Peyer's patch (tissue), 4 donors: Measurements from ENCODE around the gene GABPB1. TPM values are rescaled to one million over a fixed set of nuclear protein-coding genes. Genes with fewer than 3 reads are reported as not detected.

Experiments used
- DNase-seq, 3 donors: peaks; one replicate each; pipeline ENCODE4 v3.0.0-alpha.2; 2017 to 2019
- H3K27ac ChIP-seq, 4 donors: fragments of 200-600 bp; sonication (generic); one replicate each; pipeline ENCODE4 v1.5.1; 2016 to 2019
- H3K27me3 ChIP-seq, 2 donors: fragments of 200-600 bp; sonication (generic); one replicate each; pipeline ENCODE4 v1.5.1; 2019
- H3K36me3 ChIP-seq, 3 donors: fragments of 200-600 bp; sonication (generic); one replicate each; pipeline ENCODE4 v1.5.1; 2016 to 2019
- H3K4me1 ChIP-seq, 4 donors: fragments of 200-600 bp; sonication (generic); one replicate each; pipeline ENCODE4 v1.5.1; 2016 to 2019
- H3K4me3 ChIP-seq, 4 donors: fragments of 200-600 bp; sonication (generic); 1 replicate in 3 of 4; 2 replicates in 1 of 4; pipeline ENCODE4 v1.5.1; 2016 to 2019; ENCODE audit warnings: mild to moderate bottlenecking in 1 of 4
- H3K9me3 ChIP-seq, 4 donors: fragments of 200-600 bp; sonication (generic); one replicate each; pipeline ENCODE4 v1.5.1; 2016 to 2019; ENCODE audit warnings: mild to moderate bottlenecking in 1 of 4
- CTCF ChIP-seq, 6 experiments: fragments of 450-650 bp in 4 of 6; fragments of 200-600 bp in 2 of 6; sonication (generic) in 1 of 6; IDR thresholded peaks; one replicate each; pipeline ENCODE4 v1.5.1; 2017 to 2019; ENCODE audit warnings: antibody characterized with exemption in 6 of 6, mild to moderate bottlenecking in 3 of 6, moderate library complexity in 1 of 6
- POLR2A ChIP-seq, 2 donors: fragments of 450-650 bp; IDR thresholded peaks; one replicate each; pipeline ENCODE4 v1.5.1; 2017; ENCODE audit warnings: antibody characterized with exemption in 2 of 2, mild to moderate bottlenecking in 2 of 2, moderate library complexity in 2 of 2
- total RNA-seq, 4 donors: library from RNA; depleted of rRNA; stranded (reverse); fragments of >200 nt; gene quantifications; one replicate each; pipeline ENCODE4 v1.1.0, GENCODE V29; 2016

Gene GABPB1
- total RNA-seq, 4 donors from 2014 or later = 13.8 to 16.3 (median 15.7) TPM

DNA sequence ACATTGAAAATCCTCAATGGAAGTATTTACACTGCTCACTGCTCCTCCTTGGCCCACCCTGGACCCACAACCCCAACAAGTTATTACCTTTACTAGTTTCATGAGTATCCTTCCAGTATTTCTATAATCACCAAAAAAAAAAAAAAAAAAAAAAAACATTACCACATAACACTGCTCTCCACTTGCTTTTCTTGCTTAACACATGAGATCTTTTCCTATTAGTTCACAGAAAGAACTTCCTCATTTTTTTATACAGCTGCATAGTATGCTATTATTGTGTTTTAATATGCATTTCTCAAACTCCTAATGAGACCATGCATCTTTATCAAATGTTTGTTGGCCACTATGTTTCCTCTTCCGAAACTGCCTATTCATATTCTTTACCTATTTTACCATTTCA lies 14.6 kb downstream of the GABPB1 start:
- Histone ChIP-seq H3K4me1 (no peaks in the 10 kb centered on the region), H3K4me3 (no peak overlapping the region), H3K9me3 (no peaks in the 10 kb centered on the region), H3K27ac (no peak overlapping the region), H3K27me3 (no peaks in the 10 kb centered on the region), H3K36me3 (no peaks in the 10 kb centered on the region)
- no peak for DNase-seq
- TF ChIP-seq CTCF (IDR thresholded peaks at IDR 0.05) (no peak), POLR2A (IDR thresholded peaks at IDR 0.05) (no peak)

GRCh38 chr15:50339717-50340116 lies 15.3 kb downstream of the GABPB1 start:
- H3K36me3 ChIP-seq = no peaks in the 10 kb centered on the region
- H3K27ac ChIP-seq = no peak overlapping the region
- H3K4me3 ChIP-seq = no peak overlapping the region
- DNase-seq = no peak
- no peaks in the 10 kb centered on the region for H3K27me3 ChIP-seq
- TF ChIP-seq POLR2A (IDR thresholded peaks at IDR 0.05) (no peak), CTCF (IDR thresholded peaks at IDR 0.05) (no peak)
- H3K9me3 ChIP-seq = no peaks in the 10 kb centered on the region
- H3K4me1 ChIP-seq = no peaks in the 10 kb centered on the region

DNA sequence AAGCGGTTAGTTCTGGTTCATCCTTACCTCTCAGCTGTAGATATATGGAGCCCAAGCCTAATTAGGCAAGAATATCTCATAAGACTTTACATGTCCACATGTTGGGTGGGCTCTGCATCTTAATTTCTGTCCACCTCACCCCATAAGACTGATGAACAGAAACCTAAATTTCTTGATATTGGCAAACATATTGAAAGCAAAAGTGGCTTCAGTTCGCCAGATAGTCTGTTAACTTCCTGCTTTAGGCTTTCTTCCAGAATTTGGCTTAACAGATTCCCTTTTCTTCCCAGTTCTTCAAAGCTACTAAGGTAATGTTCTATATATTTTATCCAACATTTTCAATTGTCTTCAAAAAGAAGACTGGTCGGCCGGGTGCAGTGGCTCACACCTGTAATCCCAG lies 19.7 kb downstream of the GABPB1 start:
- no peaks in the 10 kb centered on the region for H3K9me3 ChIP-seq
- TF ChIP-seq POLR2A (IDR thresholded peaks at IDR 0.05) (no peak), CTCF (IDR thresholded peaks at IDR 0.05) (no peak)
- H3K36me3 ChIP-seq = no peaks in the 10 kb centered on the region
- H3K4me3 ChIP-seq = no peak overlapping the region
- H3K27me3 ChIP-seq = no peaks in the 10 kb centered on the region
- no peaks in the 10 kb centered on the region for H3K4me1 ChIP-seq
- no peak overlapping the region for H3K27ac ChIP-seq
- DNase-seq = no peak

DNA sequence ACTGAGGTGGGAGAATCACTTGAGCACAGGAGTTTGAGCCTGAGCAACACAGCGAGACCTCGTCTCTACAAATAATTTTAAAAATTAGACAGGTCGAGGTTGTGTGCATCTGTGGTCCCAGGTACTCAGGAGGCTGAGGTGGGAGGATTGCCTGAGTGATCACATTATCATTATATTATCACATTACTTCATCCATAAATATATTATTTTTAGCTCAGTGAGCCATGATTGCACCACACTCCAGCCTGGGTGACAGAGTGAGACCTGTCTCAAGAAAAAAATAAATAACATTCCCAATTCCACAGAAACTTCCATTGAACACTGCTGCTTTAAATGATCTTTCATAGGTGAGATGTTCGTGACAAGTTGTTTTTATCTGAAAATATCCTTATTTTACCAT lies 21.8 kb downstream of the GABPB1 start:
- H3K9me3 ChIP-seq = no peaks in the 10 kb centered on the region
- no peaks in the 10 kb centered on the region for H3K36me3 ChIP-seq
- no peaks in the 10 kb centered on the region for H3K4me1 ChIP-seq
- no peak for DNase-seq
- no peak overlapping the region for H3K4me3 ChIP-seq
- no peaks in the 10 kb centered on the region for H3K27me3 ChIP-seq
- no peak overlapping the region for H3K27ac ChIP-seq
- TF ChIP-seq CTCF (IDR thresholded peaks at IDR 0.05) (no peak), POLR2A (IDR thresholded peaks at IDR 0.05) (no peak)

DNA sequence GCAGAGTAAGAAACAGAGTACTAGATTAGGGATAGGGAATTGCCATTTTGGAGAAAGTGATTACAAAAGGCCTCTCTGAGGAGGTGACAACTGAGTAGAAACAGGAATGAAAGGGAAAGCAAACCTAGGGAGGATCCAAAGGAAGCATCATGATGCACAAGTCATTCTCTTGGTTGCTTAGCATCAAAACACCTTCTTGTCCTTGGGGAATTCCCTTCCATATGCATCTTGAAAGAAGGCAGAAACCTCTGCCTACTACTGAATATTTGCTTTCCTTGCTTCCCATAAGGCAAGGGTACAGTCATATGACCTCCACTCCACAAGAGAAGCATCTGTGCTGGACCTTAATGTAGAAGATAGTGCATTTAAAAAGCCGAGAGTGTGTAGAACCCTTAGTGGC lies 24.1 kb downstream of the GABPB1 start:
- no peaks in the 10 kb centered on the region for H3K4me1 ChIP-seq
- H3K36me3 ChIP-seq = no peaks in the 10 kb centered on the region
- no peak overlapping the region for H3K27ac ChIP-seq
- H3K9me3 ChIP-seq = no peaks in the 10 kb centered on the region
- no peaks in the 10 kb centered on the region for H3K27me3 ChIP-seq
- no peak for TF ChIP-seq CTCF (IDR thresholded peaks at IDR 0.05)
- TF ChIP-seq POLR2A (IDR thresholded peaks at IDR 0.05) = no peak
- DNase-seq = no peak
- no peak overlapping the region for H3K4me3 ChIP-seq

DNA sequence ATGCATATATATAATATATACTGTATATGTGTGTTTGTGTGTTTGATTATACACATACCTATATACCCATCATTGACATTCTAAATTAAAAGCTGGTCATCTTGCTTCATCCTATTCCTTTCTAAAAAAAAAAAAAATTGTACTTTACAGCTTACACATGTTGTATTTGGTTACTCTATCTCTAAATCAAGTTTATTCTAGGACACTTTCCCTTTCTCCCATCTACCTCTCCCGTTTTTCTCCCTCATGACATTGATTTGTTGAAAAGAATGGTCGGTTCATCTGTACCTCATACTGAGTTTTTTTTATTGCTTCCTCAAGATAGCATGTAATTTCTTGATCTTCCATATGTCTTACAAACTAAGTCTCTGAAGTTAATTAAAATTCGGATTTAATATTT lies 26.9 kb downstream of the GABPB1 start:
- no peaks in the 10 kb centered on the region for H3K36me3 ChIP-seq
- no peaks in the 10 kb centered on the region for H3K27me3 ChIP-seq
- DNase-seq = no peak
- H3K4me1 ChIP-seq = no peaks in the 10 kb centered on the region
- no peak overlapping the region for H3K27ac ChIP-seq
- H3K9me3 ChIP-seq = no peaks in the 10 kb centered on the region
- no peak overlapping the region for H3K4me3 ChIP-seq
- TF ChIP-seq CTCF (IDR thresholded peaks at IDR 0.05) = no peak
- TF ChIP-seq POLR2A (IDR thresholded peaks at IDR 0.05) = no peak
